GM12878 (cell line): Measurements from ENCODE around the gene ASPHD1.

Experiments
- CREB1 ChIP-seq: IDR thresholded peaks from 2 replicates; pipeline ENCODE4 v1.6.1; 2012; ENCODE audit warnings: low read depth, mild to moderate bottlenecking, inconsistent platforms
- EGR1 ChIP-seq, 2 experiments: IDR thresholded peaks; 1 replicate in 1 of 2; 2 replicates in 1 of 2; pipeline ENCODE4 v1.6.1; 2011 to 2012; ENCODE audit warnings: low read depth in 2 of 2, low read length in 2 of 2, borderline replicate concordance in 1 of 2, mild to moderate bottlenecking in 1 of 2, moderate library complexity in 1 of 2
- EP300 ChIP-seq, 2 experiments: fragments of 150-350 bp in 1 of 2; IDR thresholded peaks; 2 replicates each; pipeline ENCODE4 v1.6.1; 2011 to 2012; ENCODE audit warnings: low read depth in 2 of 2, low read length in 2 of 2, borderline replicate concordance in 1 of 2, improper control_type of control experiment in 1 of 2, inconsistent platforms in 1 of 2; ENCODE audit not compliant: control insufficient read depth in 1 of 2
- GATAD2B ChIP-seq: fragments of 450-650 bp; conservative IDR thresholded peaks from 2 replicates; pipeline ENCODE4 v1.6.1; 2017; ENCODE audit warnings: low read depth, mild to moderate bottlenecking, moderate library complexity
- MTA3 ChIP-seq: IDR thresholded peaks from 2 replicates; pipeline ENCODE4 v1.6.1; 2012; ENCODE audit warnings: low read length, inconsistent platforms, borderline replicate concordance
- MXI1 ChIP-seq: fragments of 150-350 bp; IDR thresholded peaks from 2 replicates; pipeline ENCODE4 v1.6.1; 2011; ENCODE audit warnings: low read depth, mild to moderate bottlenecking, inconsistent platforms, low read length, improper control_type of control experiment
- NFXL1 ChIP-seq: fragments of 450-650 bp; IDR thresholded peaks from 2 replicates; pipeline ENCODE4 v1.6.1; 2017; ENCODE audit warnings: antibody characterized with exemption, mild to moderate bottlenecking, borderline replicate concordance
- POLR2AphosphoS5 ChIP-seq: IDR thresholded peaks from 2 replicates; pipeline ENCODE4 v1.6.1; 2011; ENCODE audit warnings: mild to moderate bottlenecking, low read length, inconsistent platforms
- WRNIP1 ChIP-seq: IDR thresholded peaks from 2 replicates; pipeline ENCODE4 v1.6.1; 2011; ENCODE audit warnings: low read depth, low read length, improper control_type of control experiment, borderline replicate concordance
- ZNF217 ChIP-seq: fragments of 450-650 bp; IDR thresholded peaks from 2 replicates; pipeline ENCODE4 v1.6.1; 2017; ENCODE audit warnings: antibody characterized with exemption, mild to moderate bottlenecking
- TF ChIP-seq, protein P1 (sequence below), 3 experiments: IDR thresholded peaks in 2 of 3; conservative IDR thresholded peaks in 1 of 3; 2 replicates each; pipeline ENCODE4 v1.5.1; 2011; ENCODE audit warnings: low read depth in 3 of 3, low read length in 3 of 3, mild to moderate bottlenecking in 3 of 3, control low read depth in 2 of 3, moderate library complexity in 2 of 3, inconsistent platforms in 1 of 3, mixed read lengths in 1 of 3; ENCODE audit not compliant: control insufficient read depth in 2 of 3, insufficient read depth in 1 of 3; ENCODE audit errors: extremely low read depth in 1 of 3
- TF ChIP-seq, protein P2 (sequence below): fragments of 450-650 bp; IDR thresholded peaks from 2 replicates; pipeline ENCODE4 v1.6.1; 2017; ENCODE audit warnings: mild to moderate bottlenecking, moderate library complexity
- TF ChIP-seq, protein P3 (sequence below): fragments of 450-650 bp; IDR thresholded peaks from 2 replicates; pipeline ENCODE4 v1.6.1; 2016; ENCODE audit warnings: mild to moderate bottlenecking, moderate library complexity, borderline replicate concordance

DNA sequence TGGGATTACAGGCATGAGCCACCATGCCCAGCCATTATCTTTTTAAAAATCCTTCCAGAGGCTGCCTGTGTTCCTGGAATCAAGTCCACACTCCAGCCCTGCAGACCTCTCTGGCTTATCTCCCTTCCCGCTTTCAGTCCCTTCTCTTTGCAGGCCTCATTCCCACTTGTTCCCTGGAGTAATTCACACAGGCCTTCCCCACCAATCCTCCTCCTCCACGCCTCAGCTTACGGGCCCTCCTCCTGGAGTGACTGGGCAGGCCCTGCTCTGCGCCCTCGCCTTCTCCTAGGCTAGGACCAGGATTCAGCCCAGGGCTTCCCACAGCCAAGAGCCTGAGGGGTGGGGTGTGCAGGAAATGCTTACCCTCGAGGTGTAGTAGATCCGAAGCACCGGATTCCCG is 40.1 kb upstream of the ASPHD1 start:
- TF ChIP-seq, protein P1, sequence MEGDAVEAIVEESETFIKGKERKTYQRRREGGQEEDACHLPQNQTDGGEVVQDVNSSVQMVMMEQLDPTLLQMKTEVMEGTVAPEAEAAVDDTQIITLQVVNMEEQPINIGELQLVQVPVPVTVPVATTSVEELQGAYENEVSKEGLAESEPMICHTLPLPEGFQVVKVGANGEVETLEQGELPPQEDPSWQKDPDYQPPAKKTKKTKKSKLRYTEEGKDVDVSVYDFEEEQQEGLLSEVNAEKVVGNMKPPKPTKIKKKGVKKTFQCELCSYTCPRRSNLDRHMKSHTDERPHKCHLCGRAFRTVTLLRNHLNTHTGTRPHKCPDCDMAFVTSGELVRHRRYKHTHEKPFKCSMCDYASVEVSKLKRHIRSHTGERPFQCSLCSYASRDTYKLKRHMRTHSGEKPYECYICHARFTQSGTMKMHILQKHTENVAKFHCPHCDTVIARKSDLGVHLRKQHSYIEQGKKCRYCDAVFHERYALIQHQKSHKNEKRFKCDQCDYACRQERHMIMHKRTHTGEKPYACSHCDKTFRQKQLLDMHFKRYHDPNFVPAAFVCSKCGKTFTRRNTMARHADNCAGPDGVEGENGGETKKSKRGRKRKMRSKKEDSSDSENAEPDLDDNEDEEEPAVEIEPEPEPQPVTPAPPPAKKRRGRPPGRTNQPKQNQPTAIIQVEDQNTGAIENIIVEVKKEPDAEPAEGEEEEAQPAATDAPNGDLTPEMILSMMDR (IDR thresholded peaks at IDR 0.05 in 2 of 3, conservative IDR thresholded peaks at IDR 0.05 in 1 of 3; ENCODE audit: control insufficient read depth in 2 of 3, extremely low read depth in 1 of 3, insufficient read depth in 1 of 3, low read depth in 3 of 3, low read length in 3 of 3): no peak
- no peak for TF ChIP-seq WRNIP1
- TF ChIP-seq NFXL1: no peak
- no peak for TF ChIP-seq EP300 (IDR thresholded peaks at IDR 0.05; ENCODE audit: borderline replicate concordance in 1 of 2, control insufficient read depth in 1 of 2, low read depth in 2 of 2, low read length in 2 of 2)
- no peak for TF ChIP-seq CREB1
- TF ChIP-seq, protein P2, sequence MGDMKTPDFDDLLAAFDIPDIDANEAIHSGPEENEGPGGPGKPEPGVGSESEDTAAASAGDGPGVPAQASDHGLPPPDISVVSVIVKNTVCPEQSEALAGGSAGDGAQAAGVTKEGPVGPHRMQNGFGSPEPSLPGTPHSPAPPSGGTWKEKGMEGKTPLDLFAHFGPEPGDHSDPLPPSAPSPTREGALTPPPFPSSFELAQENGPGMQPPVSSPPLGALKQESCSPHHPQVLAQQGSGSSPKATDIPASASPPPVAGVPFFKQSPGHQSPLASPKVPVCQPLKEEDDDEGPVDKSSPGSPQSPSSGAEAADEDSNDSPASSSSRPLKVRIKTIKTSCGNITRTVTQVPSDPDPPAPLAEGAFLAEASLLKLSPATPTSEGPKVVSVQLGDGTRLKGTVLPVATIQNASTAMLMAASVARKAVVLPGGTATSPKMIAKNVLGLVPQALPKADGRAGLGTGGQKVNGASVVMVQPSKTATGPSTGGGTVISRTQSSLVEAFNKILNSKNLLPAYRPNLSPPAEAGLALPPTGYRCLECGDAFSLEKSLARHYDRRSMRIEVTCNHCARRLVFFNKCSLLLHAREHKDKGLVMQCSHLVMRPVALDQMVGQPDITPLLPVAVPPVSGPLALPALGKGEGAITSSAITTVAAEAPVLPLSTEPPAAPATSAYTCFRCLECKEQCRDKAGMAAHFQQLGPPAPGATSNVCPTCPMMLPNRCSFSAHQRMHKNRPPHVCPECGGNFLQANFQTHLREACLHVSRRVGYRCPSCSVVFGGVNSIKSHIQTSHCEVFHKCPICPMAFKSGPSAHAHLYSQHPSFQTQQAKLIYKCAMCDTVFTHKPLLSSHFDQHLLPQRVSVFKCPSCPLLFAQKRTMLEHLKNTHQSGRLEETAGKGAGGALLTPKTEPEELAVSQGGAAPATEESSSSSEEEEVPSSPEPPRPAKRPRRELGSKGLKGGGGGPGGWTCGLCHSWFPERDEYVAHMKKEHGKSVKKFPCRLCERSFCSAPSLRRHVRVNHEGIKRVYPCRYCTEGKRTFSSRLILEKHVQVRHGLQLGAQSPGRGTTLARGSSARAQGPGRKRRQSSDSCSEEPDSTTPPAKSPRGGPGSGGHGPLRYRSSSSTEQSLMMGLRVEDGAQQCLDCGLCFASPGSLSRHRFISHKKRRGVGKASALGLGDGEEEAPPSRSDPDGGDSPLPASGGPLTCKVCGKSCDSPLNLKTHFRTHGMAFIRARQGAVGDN: no peak
- no peak for TF ChIP-seq MTA3
- no peak for TF ChIP-seq POLR2AphosphoS5
- TF ChIP-seq, protein P3, sequence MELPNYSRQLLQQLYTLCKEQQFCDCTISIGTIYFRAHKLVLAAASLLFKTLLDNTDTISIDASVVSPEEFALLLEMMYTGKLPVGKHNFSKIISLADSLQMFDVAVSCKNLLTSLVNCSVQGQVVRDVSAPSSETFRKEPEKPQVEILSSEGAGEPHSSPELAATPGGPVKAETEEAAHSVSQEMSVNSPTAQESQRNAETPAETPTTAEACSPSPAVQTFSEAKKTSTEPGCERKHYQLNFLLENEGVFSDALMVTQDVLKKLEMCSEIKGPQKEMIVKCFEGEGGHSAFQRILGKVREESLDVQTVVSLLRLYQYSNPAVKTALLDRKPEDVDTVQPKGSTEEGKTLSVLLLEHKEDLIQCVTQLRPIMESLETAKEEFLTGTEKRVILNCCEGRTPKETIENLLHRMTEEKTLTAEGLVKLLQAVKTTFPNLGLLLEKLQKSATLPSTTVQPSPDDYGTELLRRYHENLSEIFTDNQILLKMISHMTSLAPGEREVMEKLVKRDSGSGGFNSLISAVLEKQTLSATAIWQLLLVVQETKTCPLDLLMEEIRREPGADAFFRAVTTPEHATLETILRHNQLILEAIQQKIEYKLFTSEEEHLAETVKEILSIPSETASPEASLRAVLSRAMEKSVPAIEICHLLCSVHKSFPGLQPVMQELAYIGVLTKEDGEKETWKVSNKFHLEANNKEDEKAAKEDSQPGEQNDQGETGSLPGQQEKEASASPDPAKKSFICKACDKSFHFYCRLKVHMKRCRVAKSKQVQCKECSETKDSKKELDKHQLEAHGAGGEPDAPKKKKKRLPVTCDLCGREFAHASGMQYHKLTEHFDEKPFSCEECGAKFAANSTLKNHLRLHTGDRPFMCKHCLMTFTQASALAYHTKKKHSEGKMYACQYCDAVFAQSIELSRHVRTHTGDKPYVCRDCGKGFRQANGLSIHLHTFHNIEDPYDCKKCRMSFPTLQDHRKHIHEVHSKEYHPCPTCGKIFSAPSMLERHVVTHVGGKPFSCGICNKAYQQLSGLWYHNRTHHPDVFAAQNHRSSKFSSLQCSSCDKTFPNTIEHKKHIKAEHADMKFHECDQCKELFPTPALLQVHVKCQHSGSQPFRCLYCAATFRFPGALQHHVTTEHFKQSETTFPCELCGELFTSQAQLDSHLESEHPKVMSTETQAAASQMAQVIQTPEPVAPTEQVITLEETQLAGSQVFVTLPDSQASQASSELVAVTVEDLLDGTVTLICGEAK: no peak
- no peak for TF ChIP-seq ZNF217
- no peak for TF ChIP-seq MXI1
- no peak for TF ChIP-seq EGR1 (IDR thresholded peaks at IDR 0.05; ENCODE audit: borderline replicate concordance in 1 of 2, low read depth in 2 of 2, low read length in 2 of 2)
- TF ChIP-seq GATAD2B: no peak
